CD14-positive monocyte (primary cell): ENCODE results near the gene FBLIM1. TPM values are rescaled to one million over a fixed set of nuclear protein-coding genes. Genes with fewer than 3 reads are reported as not detected.
A peak's percentile ranks its signal among the peaks of the same experiment; 100 is the strongest.

Experiments
- DNase-seq, 3 donors: peaks; one replicate each; pipeline ENCODE4 v3.0.0-alpha.2; 2011 to 2022
- H2AFZ ChIP-seq: 2 replicates; pipeline ENCODE4 v1.6.0; 2012; ENCODE audit warnings: mild to moderate bottlenecking, low read depth, low read length, inconsistent platforms; ENCODE audit not compliant: insufficient read depth, poor library complexity, severe bottlenecking
- H3K27ac ChIP-seq, 2 donors: 1 replicate in 1 of 2; 2 replicates in 1 of 2; pipeline ENCODE4 v1.5.1; 2012 to 2013; ENCODE audit warnings: low read length in 2 of 2, control low read depth in 1 of 2, inconsistent platforms in 1 of 2, low read depth in 1 of 2, mild to moderate bottlenecking in 1 of 2
- H3K27me3 ChIP-seq, 2 donors: one replicate each; pipeline versions ENCODE4 v1.6.0 to v1.6.1; 2011 to 2013; ENCODE audit warnings: low read length in 2 of 2; ENCODE audit not compliant: control insufficient read depth in 2 of 2, insufficient read depth in 2 of 2
- H3K36me3 ChIP-seq, 2 donors: replicated peaks in 1 of 2; 1 replicate in 1 of 2; 2 replicates in 1 of 2; pipeline versions ENCODE4 v1.5.1 to v1.6.1; 2012 to 2013; ENCODE audit warnings: low read length in 2 of 2, control low read depth in 1 of 2, inconsistent platforms in 1 of 2, mild to moderate bottlenecking in 1 of 2; ENCODE audit not compliant: insufficient read depth in 2 of 2, control insufficient read depth in 1 of 2
- H3K4me1 ChIP-seq, 2 donors: 1 replicate in 1 of 2; 2 replicates in 1 of 2; pipeline versions ENCODE4 v1.5.1 to v1.6.1; 2012 to 2013; ENCODE audit warnings: low read length in 2 of 2, control low read depth in 1 of 2, inconsistent platforms in 1 of 2, mild to moderate bottlenecking in 1 of 2, moderate library complexity in 1 of 2; ENCODE audit not compliant: insufficient read depth in 2 of 2, control insufficient read depth in 1 of 2
- H3K4me2 ChIP-seq: replicated peaks from 2 replicates; pipeline ENCODE3; 2012; ENCODE audit warnings: low read length, moderate library complexity, mild to moderate bottlenecking; ENCODE audit not compliant: poor library complexity, severe bottlenecking; ENCODE audit errors: extremely low read depth
- H3K4me3 ChIP-seq, 3 experiments: fragments of 200-600 bp in 1 of 3; sonication (generic) in 1 of 3; replicated peaks in 1 of 3; 1 replicate in 2 of 3; 2 replicates in 1 of 3; pipeline ENCODE4 v1.5.1; 2011 to 2013; ENCODE audit warnings: low read length in 3 of 3, mild to moderate bottlenecking in 3 of 3, control low read depth in 2 of 3, low read depth in 2 of 3, inconsistent platforms in 1 of 3, moderate library complexity in 1 of 3
- H3K79me2 ChIP-seq: 2 replicates; pipeline ENCODE4 v1.6.0; 2012; ENCODE audit warnings: mild to moderate bottlenecking, control low read depth, inconsistent platforms, low read length, moderate library complexity; ENCODE audit not compliant: insufficient read depth
- H3K9ac ChIP-seq: 2 replicates; pipeline ENCODE4 v1.6.0; 2017; ENCODE audit warnings: low read length, mild to moderate bottlenecking; ENCODE audit not compliant: insufficient read depth, poor library complexity, severe bottlenecking
- H3K9me3 ChIP-seq, 2 donors: replicated peaks in 1 of 2; 1 replicate in 1 of 2; 2 replicates in 1 of 2; pipeline versions ENCODE4 v1.5.1 to v1.6.1; 2012 to 2013; ENCODE audit warnings: low read length in 2 of 2, control low read depth in 1 of 2; ENCODE audit not compliant: control insufficient read depth in 1 of 2, insufficient read depth in 1 of 2
- H4K20me1 ChIP-seq: 2 replicates; pipeline ENCODE4 v1.6.0; 2012; ENCODE audit warnings: mild to moderate bottlenecking, low read length, control low read depth, moderate library complexity; ENCODE audit not compliant: insufficient read depth
- H3K27ac Mint-ChIP-seq, 7 donors: one replicate each; pipeline ENCODE4 v1.8.0; 2020; ENCODE audit warnings: mild to moderate bottlenecking in 7 of 7, mixed read lengths in 7 of 7, moderate library complexity in 6 of 7, inconsistent platforms in 2 of 7
- H3K27me3 Mint-ChIP-seq, 3 donors: one replicate each; pipeline ENCODE4 v1.8.0; 2021 to 2022; ENCODE audit warnings: low read depth in 3 of 3, mild to moderate bottlenecking in 3 of 3, mixed read lengths in 3 of 3, moderate library complexity in 3 of 3, inconsistent platforms in 1 of 3
- H3K36me3 Mint-ChIP-seq, 2 donors: one replicate each; pipeline ENCODE4 v1.8.0; 2020; ENCODE audit warnings: mixed read lengths in 2 of 2, inconsistent platforms in 1 of 2, mild to moderate bottlenecking in 1 of 2
- H3K4me1 Mint-ChIP-seq: one replicate; pipeline ENCODE4 v1.8.0; 2020; ENCODE audit warnings: mild to moderate bottlenecking, mixed read lengths
- H3K4me3 Mint-ChIP-seq, 2 donors: one replicate each; pipeline ENCODE4 v1.8.0; 2020; ENCODE audit warnings: mild to moderate bottlenecking in 2 of 2, mixed read lengths in 2 of 2, moderate library complexity in 1 of 2
- H3K9me3 Mint-ChIP-seq, 7 donors: one replicate each; pipeline ENCODE4 v1.8.0; 2020 to 2022; ENCODE audit warnings: mixed read lengths in 7 of 7, mild to moderate bottlenecking in 6 of 7, moderate library complexity in 6 of 7, inconsistent platforms in 2 of 7
- CTCF ChIP-seq: fragments of 200-600 bp; IDR thresholded peaks from one replicate; pipeline ENCODE4 v1.8.0; 2022; ENCODE audit warnings: antibody characterized with exemption, mild to moderate bottlenecking
- WGBS: methylation state at CpG from one replicate; pipeline ENCODE4 v1.1.5; 2013; ENCODE audit warnings: missing lambda C conversion rate; ENCODE audit not compliant: insufficient coverage; 5-methylcytosine and 5-hydroxymethylcytosine counted together
- intact Hi-C, 2 donors: fragments of 100-400 bp; cut with micrococcal nuclease; formaldehyde crosslinking; loops; one replicate each; pipeline versions ENCODE4 v1.15.0 to v1.15.1; 2023
- polyA plus RNA-seq, 3 donors: library from polyadenylated mRNA; depleted of rRNA in 1 of 3; unstranded in 2 of 3; stranded (reverse) in 1 of 3; fragments of 300-500 nt in 2 of 3; fragments of >200 nt in 1 of 3; fragmentation: Illumina TruSeq in 2 of 3; gene quantifications; 1 replicate in 2 of 3; 2 replicates in 1 of 3; pipeline ENCODE4 v1.2.3, GENCODE V29; 2012 to 2021

FBLIM1 gene
- polyA plus RNA-seq, 3 donors, result not detected

GRCh38 chr1:15726508-15726907 is 32.1 kb upstream of the FBLIM1 start:
- Mint-ChIP-seq H3K36me3 (peaks cover 75 to 98% of the 10 kb centered on the region in 2 donors), H3K27me3 (peaks cover 0 to 2% (median 0%) of the 10 kb centered on the region in 3 donors), H3K4me3 (no peak overlapping the region), H3K4me1 (no peaks in the 10 kb centered on the region), H3K9me3 (no peaks in the 10 kb centered on the region), H3K27ac (peak overlapping the region in 1 of 7 donors; percentile 27)
- Histone ChIP-seq H4K20me1 (peaks cover 29% of the 10 kb centered on the region), H3K79me2 (no peaks in the 10 kb centered on the region), H3K27me3 (no peaks in the 10 kb centered on the region), H2AFZ (no peak overlapping the region), H3K36me3 (peaks cover 88 to 98% of the 10 kb centered on the region in 2 donors), H3K4me1 (no peaks in the 10 kb centered on the region), H3K9me3 (no peaks in the 10 kb centered on the region), H3K27ac (no peak overlapping the region), H3K4me3 (no peak overlapping the region), H3K4me2 (no peak overlapping the region), H3K9ac (no peak overlapping the region)
- intact Hi-C loops, result no loop called here
- no peak for DNase-seq
- 100% methylated on average over 9 of the region's 9 CpGs for WGBS
- TF ChIP-seq CTCF, result no peak

- Histone ChIP-seq H2AFZ (no peak overlapping the region), H3K9ac (no peak overlapping the region), H3K4me1 (no peaks in the 10 kb centered on the region), H3K36me3 (peaks cover 88 to 98% of the 10 kb centered on the region in 2 donors), H3K4me2 (no peak overlapping the region), H3K79me2 (no peaks in the 10 kb centered on the region), H3K27ac (no peak overlapping the region), H3K9me3 (no peaks in the 10 kb centered on the region), H4K20me1 (peaks cover 24% of the 10 kb centered on the region), H3K4me3 (no peak overlapping the region), H3K27me3 (no peaks in the 10 kb centered on the region)
- Mint-ChIP-seq H3K27me3 (peaks cover 0 to 2% (median 0%) of the 10 kb centered on the region in 3 donors), H3K4me1 (no peaks in the 10 kb centered on the region), H3K27ac (peak overlapping the region in 1 of 7 donors; percentile 27), H3K36me3 (peaks cover 75 to 98% of the 10 kb centered on the region in 2 donors), H3K4me3 (no peak overlapping the region), H3K9me3 (no peaks in the 10 kb centered on the region)
- DNase-seq, result no peak
- intact Hi-C loops, result no loop called here
- no peak for TF ChIP-seq CTCF
- WGBS, result 96% methylated on average over 21 of the region's 21 CpGs
Measured at GRCh38 chr1:15727021-15727420, 31.6 kb upstream of the FBLIM1 start.
